DMS153 treated with DMSO at 0.1 percent for 48 hours (cell line): Measurements from ENCODE around the gene PRKAR1B.
"Not testable (repeated sequence)": the region's sequence is repeated elsewhere in the genome, so short reads cannot be mapped to it uniquely, and the experiment has no call there.

Experiments used
- DNase-seq: peaks from one replicate; lab custom pipeline; 2025; ENCODE audit not compliant: unreplicated experiment; lab: John Stamatoyannopoulos, UW

The PRKAR1B gene

GRCh38 chr7:651032-651728 lies 75.9 kb downstream of the PRKAR1B start:
- no peak for DNase-seq

GRCh38 chr7:650339-651031 lies 76.6 kb downstream of the PRKAR1B start:
- DNase-seq: no peak

GRCh38 chr7:646951-647350 lies 80.1 kb downstream of the PRKAR1B start:
- DNase-seq: no peak

- DNase-seq: no peak
Observed at GRCh38 chr7:646487-646886, 80.6 kb downstream of the PRKAR1B start.

- no peak for DNase-seq
Observed at GRCh38 chr7:645606-646005, 81.5 kb downstream of the PRKAR1B start.

- no peak for DNase-seq
Observed at GRCh38 chr7:644381-645305, 82.4 kb downstream of the PRKAR1B start.

- no peak for DNase-seq
Observed at GRCh38 chr7:641966-642365, 85.1 kb downstream of the PRKAR1B start.

GRCh38 chr7:641269-641671 lies 85.8 kb downstream of the PRKAR1B start:
- DNase-seq: no peak

GRCh38 chr7:638256-639011 lies 88.6 kb downstream of the PRKAR1B start:
- no peak for DNase-seq

- DNase-seq: no peak
Observed at GRCh38 chr7:637826-638225, 89.3 kb downstream of the PRKAR1B start.

- no peak for DNase-seq
Observed at GRCh38 chr7:636396-636795, 90.7 kb downstream of the PRKAR1B start.

GRCh38 chr7:635687-636382 lies 91.2 kb downstream of the PRKAR1B start:
- DNase-seq: not testable (repeated sequence)

GRCh38 chr7:635227-635626 lies 91.9 kb downstream of the PRKAR1B start:
- DNase-seq: no peak

- no peak for DNase-seq
Observed at GRCh38 chr7:633381-634018, 93.6 kb downstream of the PRKAR1B start.

- DNase-seq: no peak
Observed at GRCh38 chr7:632831-633210, 94.3 kb downstream of the PRKAR1B start.

- DNase-seq: no peak
Observed at GRCh38 chr7:631964-632830, 94.9 kb downstream of the PRKAR1B start.

- no peak for DNase-seq
Observed at GRCh38 chr7:631291-631711, 95.8 kb downstream of the PRKAR1B start.

- no peak for DNase-seq
Observed at GRCh38 chr7:630539-630938, 96.5 kb downstream of the PRKAR1B start.

- no peak for DNase-seq
Observed at GRCh38 chr7:630111-630511, 97.0 kb downstream of the PRKAR1B start.
